Right lobe of liver (tissue), 4 donors: Measurements from ENCODE around the gene TNFRSF17.

Experiments
- POLR2A ChIP-seq: fragments of 450-650 bp; IDR thresholded peaks from one replicate; pipeline ENCODE4 v1.6.1; 2017; ENCODE audit warnings: antibody characterized with exemption, mild to moderate bottlenecking
- TF ChIP-seq, protein P1 (sequence below), 4 donors: fragments of 200-600 bp in 3 of 4; fragments of 450-650 bp in 1 of 4; IDR thresholded peaks; one replicate each; pipeline versions ENCODE4 v1.5.1 to v1.8.0; 2016 to 2022; ENCODE audit warnings: antibody characterized with exemption in 4 of 4, mild to moderate bottlenecking in 2 of 4
- donor health status: DM: no; HTN: no; CAD: no.
- donor health status: DM: no; HTN: no; CAD: no.
- donor health status: DM: no; HTN: yes; CAD: no.

DNA sequence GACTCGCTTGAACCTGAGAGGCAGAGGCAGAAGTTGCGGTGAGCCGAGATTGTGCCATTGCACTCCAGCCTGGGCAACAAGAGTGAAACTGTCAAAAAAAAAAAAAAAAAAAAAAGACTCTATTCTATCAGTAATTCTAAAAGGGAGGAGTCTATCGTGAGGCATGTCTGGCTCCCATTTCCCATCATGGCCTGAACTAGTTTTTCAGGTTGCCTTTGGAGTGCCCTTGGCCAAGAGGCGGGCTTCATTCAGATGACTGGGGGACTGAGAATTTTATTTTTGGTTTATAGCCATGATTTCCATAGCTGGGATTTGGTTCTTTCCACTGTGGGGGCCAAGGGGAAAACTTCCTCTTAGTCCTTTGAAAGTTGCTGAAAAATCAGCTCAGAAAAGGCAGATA is 8.1 kb downstream of the TNFRSF17 start:
- TF ChIP-seq, protein P1, sequence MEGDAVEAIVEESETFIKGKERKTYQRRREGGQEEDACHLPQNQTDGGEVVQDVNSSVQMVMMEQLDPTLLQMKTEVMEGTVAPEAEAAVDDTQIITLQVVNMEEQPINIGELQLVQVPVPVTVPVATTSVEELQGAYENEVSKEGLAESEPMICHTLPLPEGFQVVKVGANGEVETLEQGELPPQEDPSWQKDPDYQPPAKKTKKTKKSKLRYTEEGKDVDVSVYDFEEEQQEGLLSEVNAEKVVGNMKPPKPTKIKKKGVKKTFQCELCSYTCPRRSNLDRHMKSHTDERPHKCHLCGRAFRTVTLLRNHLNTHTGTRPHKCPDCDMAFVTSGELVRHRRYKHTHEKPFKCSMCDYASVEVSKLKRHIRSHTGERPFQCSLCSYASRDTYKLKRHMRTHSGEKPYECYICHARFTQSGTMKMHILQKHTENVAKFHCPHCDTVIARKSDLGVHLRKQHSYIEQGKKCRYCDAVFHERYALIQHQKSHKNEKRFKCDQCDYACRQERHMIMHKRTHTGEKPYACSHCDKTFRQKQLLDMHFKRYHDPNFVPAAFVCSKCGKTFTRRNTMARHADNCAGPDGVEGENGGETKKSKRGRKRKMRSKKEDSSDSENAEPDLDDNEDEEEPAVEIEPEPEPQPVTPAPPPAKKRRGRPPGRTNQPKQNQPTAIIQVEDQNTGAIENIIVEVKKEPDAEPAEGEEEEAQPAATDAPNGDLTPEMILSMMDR (IDR thresholded peaks at IDR 0.05) = no peak
- TF ChIP-seq POLR2A = no peak
